Measurements from ENCODE around the gene KCNH1.

KCNH1 gene

DNA sequence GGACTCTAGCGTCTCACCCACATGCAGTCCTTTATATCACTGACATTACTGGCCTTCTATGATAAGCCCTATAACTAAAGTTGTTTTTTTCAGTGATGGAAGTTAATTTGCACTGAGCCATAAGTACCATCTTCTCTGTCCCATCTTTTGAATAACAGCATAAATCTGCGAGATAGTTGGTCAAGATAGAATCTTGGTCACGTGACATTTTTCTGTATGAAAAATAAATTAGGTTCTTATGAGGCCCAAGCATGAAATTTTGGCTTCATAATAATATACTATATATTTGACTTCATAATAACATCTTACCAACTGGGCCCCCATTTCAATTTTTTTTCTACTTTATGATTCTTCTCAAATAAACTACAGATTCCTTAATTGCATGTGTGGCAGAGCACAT is 285.5 kb downstream of the KCNH1 start:
- H3K9me3 ChIP-seq (replicated peaks in 1 of 11): no peaks in the 10 kb centered on the region
- no peak overlapping the region for H3K4me2 ChIP-seq
- H3K27ac ChIP-seq: no peak overlapping the region
- H3K4me3 ChIP-seq: no peak overlapping the region
- H3K36me3 ChIP-seq: no peaks in the 10 kb centered on the region
- H3K4me1 ChIP-seq: peaks cover 0 to 6% (median 0%) of the 10 kb centered on the region in 10 experiments; a peak in 3 of 20 replicates
- no peaks in the 10 kb centered on the region for H3K27me3 ChIP-seq
- H4K20me1 ChIP-seq: no peaks in the 10 kb centered on the region
- H3K9ac ChIP-seq: no peak overlapping the region
- TF ChIP-seq Cebpa-rat (IDR thresholded peaks at IDR 0.05): no peak

DNA sequence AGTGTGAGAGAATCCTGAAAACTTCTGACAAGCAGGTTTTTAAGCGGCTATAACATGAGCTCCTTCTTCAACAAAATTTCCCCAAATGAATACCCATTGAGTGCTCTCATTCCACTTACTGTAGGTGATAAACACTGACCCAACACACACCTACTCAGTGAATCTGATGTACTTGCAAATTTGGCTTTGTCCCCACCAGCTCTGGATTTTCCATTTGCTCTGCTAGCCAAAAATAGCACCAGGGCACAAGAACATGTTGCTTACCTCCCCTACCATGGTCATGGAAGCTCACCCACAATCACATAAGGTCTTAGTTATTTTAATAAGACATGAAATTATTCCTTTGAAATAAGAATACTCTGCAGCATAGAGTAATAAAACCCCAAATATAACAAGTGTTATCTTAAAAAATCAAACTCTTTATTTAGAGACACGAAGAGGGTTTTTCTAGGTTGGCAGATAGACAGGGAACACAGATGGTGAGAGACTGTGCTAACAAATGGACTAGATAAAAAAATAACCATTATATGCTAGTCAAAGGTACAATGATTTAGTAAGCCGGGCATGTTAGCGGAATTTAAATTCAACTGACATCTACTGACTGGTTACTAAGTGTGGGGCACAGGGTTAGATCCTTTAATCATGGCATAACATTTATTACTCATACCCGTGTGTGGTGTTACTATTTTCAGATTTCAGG is 291.9 kb downstream of the KCNH1 start:
- Histone ChIP-seq H3K27ac (no peak overlapping the region), H3K4me1 (no peaks in the 10 kb centered on the region), H3K9ac (no peak overlapping the region), H3K4me2 (no peak overlapping the region), H3K27me3 (no peaks in the 10 kb centered on the region), H3K36me3 (no peaks in the 10 kb centered on the region), H3K4me3 (no peak overlapping the region), H3K9me3 (replicated peaks in 1 of 11) (no peaks in the 10 kb centered on the region), H4K20me1 (no peaks in the 10 kb centered on the region)
- TF ChIP-seq Cebpa-rat (IDR thresholded peaks at IDR 0.05): no peak

GRCh38 chr1:210830034-210831028 is 303.6 kb downstream of the KCNH1 start:
- H3K4me3 ChIP-seq: no peak overlapping the region
- H3K36me3 ChIP-seq: no peaks in the 10 kb centered on the region
- no peaks in the 10 kb centered on the region for H3K27me3 ChIP-seq
- H3K9ac ChIP-seq: no peak overlapping the region
- H3K9me3 ChIP-seq (replicated peaks in 1 of 11): no peaks in the 10 kb centered on the region
- no peaks in the 10 kb centered on the region for H4K20me1 ChIP-seq
- H3K4me1 ChIP-seq: no peaks in the 10 kb centered on the region
- no peak for TF ChIP-seq Cebpa-rat (IDR thresholded peaks at IDR 0.05)
- H3K27ac ChIP-seq: no peak overlapping the region
- H3K4me2 ChIP-seq: no peak overlapping the region

DNA sequence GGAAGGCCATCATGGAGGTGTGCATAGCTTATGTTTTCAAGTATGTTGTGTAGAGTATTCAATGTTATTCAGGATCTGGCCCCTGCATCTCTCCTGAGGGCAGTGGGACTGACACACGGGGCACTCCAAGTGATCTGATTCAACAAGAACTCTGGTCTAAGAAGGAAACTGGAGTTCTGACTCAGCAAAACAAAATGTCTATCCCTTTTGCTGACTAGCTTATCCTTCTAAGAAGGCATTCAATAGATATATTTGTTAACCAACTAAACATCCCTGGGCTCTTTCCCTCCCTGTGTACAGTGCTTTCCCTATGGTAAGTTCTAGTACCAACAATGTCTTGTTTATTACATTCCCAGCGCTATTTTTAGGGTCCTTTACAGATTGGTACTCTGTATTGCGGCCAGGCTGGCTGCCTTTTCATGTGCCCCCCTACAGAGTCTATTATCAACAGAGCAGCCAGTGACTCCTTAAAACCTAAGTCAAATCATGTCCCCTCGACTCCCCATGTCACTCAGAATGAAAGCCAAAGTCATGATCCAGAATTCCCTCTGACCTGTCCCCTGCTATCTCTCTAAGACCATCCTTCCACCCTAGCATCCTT is 304.9 kb downstream of the KCNH1 start:
- H3K27ac ChIP-seq: no peak overlapping the region
- no peak for TF ChIP-seq Cebpa-rat (IDR thresholded peaks at IDR 0.05)
- no peaks in the 10 kb centered on the region for H3K36me3 ChIP-seq
- H3K9ac ChIP-seq: no peak overlapping the region
- no peak overlapping the region for H3K4me3 ChIP-seq
- no peaks in the 10 kb centered on the region for H3K4me1 ChIP-seq
- no peaks in the 10 kb centered on the region for H3K27me3 ChIP-seq
- no peaks in the 10 kb centered on the region for H3K9me3 ChIP-seq (replicated peaks in 1 of 11)
- H3K4me2 ChIP-seq: no peak overlapping the region
- no peaks in the 10 kb centered on the region for H4K20me1 ChIP-seq

DNA sequence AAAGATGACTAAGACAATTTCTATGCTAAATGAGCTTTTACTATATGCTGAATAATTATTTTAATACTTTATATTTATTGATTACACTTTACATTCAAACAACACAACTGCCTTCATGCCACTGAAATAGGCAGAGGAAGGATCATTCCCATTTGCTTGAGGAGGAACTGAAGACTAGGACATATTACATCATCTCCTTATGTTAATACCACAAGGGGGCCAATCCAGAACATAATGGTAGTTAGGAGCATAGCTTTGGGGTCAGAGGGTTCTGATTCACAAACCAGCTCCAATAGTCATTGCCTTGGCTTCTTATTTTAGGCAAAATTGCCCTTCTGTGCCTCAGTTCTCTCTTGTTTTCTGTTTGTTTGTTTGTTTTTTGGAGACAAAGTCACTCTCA is 306.5 kb downstream of the KCNH1 start:
- H3K36me3 ChIP-seq: no peaks in the 10 kb centered on the region
- no peaks in the 10 kb centered on the region for H4K20me1 ChIP-seq
- no peaks in the 10 kb centered on the region for H3K27me3 ChIP-seq
- no peak overlapping the region for H3K27ac ChIP-seq
- TF ChIP-seq Cebpa-rat (IDR thresholded peaks at IDR 0.05): no peak
- no peak overlapping the region for H3K9ac ChIP-seq
- H3K9me3 ChIP-seq (replicated peaks in 1 of 11): no peaks in the 10 kb centered on the region
- H3K4me2 ChIP-seq: no peak overlapping the region
- H3K4me3 ChIP-seq: no peak overlapping the region
- no peaks in the 10 kb centered on the region for H3K4me1 ChIP-seq

GRCh38 chr1:210826686-210827085 is 307.3 kb downstream of the KCNH1 start:
- Histone ChIP-seq H3K4me1 (no peaks in the 10 kb centered on the region), H3K9ac (no peak overlapping the region), H3K9me3 (replicated peaks in 1 of 11) (no peaks in the 10 kb centered on the region), H3K27me3 (no peaks in the 10 kb centered on the region), H4K20me1 (no peaks in the 10 kb centered on the region), H3K4me3 (no peak overlapping the region), H3K36me3 (no peaks in the 10 kb centered on the region), H3K4me2 (no peak overlapping the region), H3K27ac (no peak overlapping the region)
- no peak for TF ChIP-seq Cebpa-rat (IDR thresholded peaks at IDR 0.05)

- TF ChIP-seq Cebpa-rat (IDR thresholded peaks at IDR 0.05): no peak
- no peaks in the 10 kb centered on the region for H3K4me1 ChIP-seq
These were observed 311.0 kb downstream of the KCNH1 start for GRCh38 chr1:210822932-210823331.

DNA sequence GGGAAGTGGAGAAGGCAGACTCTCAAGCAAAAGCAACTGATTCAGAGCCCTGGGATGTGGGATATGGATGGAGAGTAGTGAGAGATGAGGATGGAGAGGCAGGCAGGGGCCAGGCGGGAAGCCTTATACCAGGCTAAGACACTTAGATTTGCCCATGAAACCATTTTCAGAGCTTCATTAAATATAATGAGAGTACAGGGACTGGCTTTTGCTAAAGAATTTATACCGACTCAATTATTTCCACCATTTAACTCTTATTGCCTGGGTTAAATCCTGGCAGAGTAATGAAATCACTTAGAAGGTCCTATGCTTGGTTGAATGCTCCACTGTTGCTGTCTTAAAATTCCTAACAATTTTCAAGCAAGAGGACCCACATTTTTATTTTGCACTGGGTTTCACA is 311.7 kb downstream of the KCNH1 start:
- Histone ChIP-seq H3K4me1 (peaks cover 0 to 4% (median 0%) of the 10 kb centered on the region in 10 experiments; a peak in 2 of 20 replicates), H3K36me3 (no peaks in the 10 kb centered on the region), H3K4me3 (no peak overlapping the region), H3K9ac (no peak overlapping the region), H3K4me2 (no peak overlapping the region), H3K27ac (no peak overlapping the region), H4K20me1 (no peaks in the 10 kb centered on the region), H3K9me3 (replicated peaks in 1 of 11) (no peaks in the 10 kb centered on the region), H3K27me3 (no peaks in the 10 kb centered on the region)
- TF ChIP-seq Cebpa-rat (IDR thresholded peaks at IDR 0.05): no peak

More at GRCh38 chr1:210822932-210823331, 311.0 kb downstream of the KCNH1 start:
- no peaks in the 10 kb centered on the region for H3K36me3 ChIP-seq
- no peaks in the 10 kb centered on the region for H4K20me1 ChIP-seq
- no peak overlapping the region for H3K27ac ChIP-seq
- no peak overlapping the region for H3K4me2 ChIP-seq
- H3K4me3 ChIP-seq: no peak overlapping the region
- H3K9me3 ChIP-seq (replicated peaks in 1 of 11): no peaks in the 10 kb centered on the region
- H3K27me3 ChIP-seq: no peaks in the 10 kb centered on the region
- no peak overlapping the region for H3K9ac ChIP-seq

DNA sequence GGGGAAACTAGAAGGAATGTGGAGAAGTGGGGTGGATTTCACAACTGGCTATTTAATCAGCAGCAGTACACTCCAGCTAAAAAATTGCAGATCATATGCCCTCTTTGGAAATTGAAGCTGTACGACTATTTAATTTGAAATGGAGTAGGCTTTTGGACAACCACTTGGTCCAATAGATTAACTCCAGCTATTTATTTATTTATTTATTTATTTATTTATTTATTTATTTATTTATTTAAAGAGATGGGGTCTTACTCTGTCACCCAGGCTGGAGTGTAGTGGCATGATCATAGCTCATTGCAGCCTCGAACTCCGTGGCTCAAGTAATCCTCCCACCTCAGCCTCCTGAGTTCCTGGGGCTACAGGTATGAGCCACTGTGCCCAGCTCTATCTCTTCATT is 312.3 kb downstream of the KCNH1 start:
- no peak for TF ChIP-seq Cebpa-rat (IDR thresholded peaks at IDR 0.05)
- Histone ChIP-seq H3K27ac (no peak overlapping the region), H3K36me3 (no peaks in the 10 kb centered on the region), H3K27me3 (no peaks in the 10 kb centered on the region), H3K4me3 (no peak overlapping the region), H3K9ac (no peak overlapping the region), H4K20me1 (no peaks in the 10 kb centered on the region), H3K4me2 (no peak overlapping the region), H3K4me1 (peaks cover 0 to 4% (median 0%) of the 10 kb centered on the region in 10 experiments; a peak in 2 of 20 replicates), H3K9me3 (replicated peaks in 1 of 11) (no peaks in the 10 kb centered on the region)
